Upper lobe of right lung (tissue), 1 donor: ENCODE data around the gene PHF20. TPM values are rescaled to one million over a fixed set of nuclear protein-coding genes. Genes with fewer than 3 reads are reported as not detected.

ENCODE experiments used
- ATAC-seq: fragments of 200-7000 bp; cut with Tn5 transposase; one replicate; pipeline ENCODE4 v1.9.1; 2020; ENCODE audit warnings: mild to moderate bottlenecking, moderate library complexity
- DNase-seq: peaks from one replicate; pipeline ENCODE4 v3.0.0-alpha.2; 2020
- H3K27ac ChIP-seq: fragments of 200-600 bp; one replicate; pipeline ENCODE4 v1.8.0; 2022
- H3K27me3 ChIP-seq: fragments of 200-600 bp; one replicate; pipeline ENCODE4 v1.8.0; 2022; ENCODE audit warnings: mild to moderate bottlenecking
- H3K36me3 ChIP-seq: fragments of 200-600 bp; one replicate; pipeline ENCODE4 v1.8.0; 2022
- H3K4me1 ChIP-seq: fragments of 200-600 bp; one replicate; pipeline ENCODE4 v1.8.0; 2022
- H3K4me3 ChIP-seq: fragments of 200-600 bp; one replicate; pipeline ENCODE4 v1.8.0; 2022; ENCODE audit warnings: mild to moderate bottlenecking
- H3K9me3 ChIP-seq: fragments of 200-600 bp; one replicate; pipeline ENCODE4 v1.8.0; 2022
- CTCF ChIP-seq: fragments of 200-600 bp; IDR thresholded peaks from one replicate; pipeline ENCODE4 v1.8.0; 2022; ENCODE audit warnings: antibody characterized with exemption
- intact Hi-C: fragments of 100-400 bp; cut with DNase I; formaldehyde crosslinking; loops from one replicate; pipeline ENCODE4 v1.11.0; 2022
- total RNA-seq: library from RNA; stranded (reverse); fragmentation: NEBNext Ultra II Directional; extraction: Animal tissue kit (Norgen Biotek cat#: 25700); gene quantifications from one replicate; pipeline ENCODE4 v1.2.1, GENCODE V29; 2021
- donor health status: DM: no; HTN: yes; CAD: no; lungs with severe emphysema.

The PHF20 gene
- total RNA-seq, 1 donor from 2014 or later, result 56.5 TPM

- ATAC-seq (no peak), DNase-seq (no peak)
- Histone ChIP-seq H3K36me3 (no peaks in the 10 kb centered on the region), H3K27ac (no peak overlapping the region), H3K9me3 (no peaks in the 10 kb centered on the region), H3K27me3 (no peaks in the 10 kb centered on the region), H3K4me1 (peaks cover 9% of the 10 kb centered on the region), H3K4me3 (no peak overlapping the region)
- intact Hi-C loops, result no loop called here
- no peak for TF ChIP-seq CTCF
These were observed 17.0 kb downstream of the PHF20 start for GRCh38 chr20:35788796-35789195.

- H3K4me3 ChIP-seq, result no peak overlapping the region
- intact Hi-C loops, result no loop called here
- H3K27me3 ChIP-seq, result no peaks in the 10 kb centered on the region
- no peak overlapping the region for H3K27ac ChIP-seq
- no peaks in the 10 kb centered on the region for H3K9me3 ChIP-seq
- DNase-seq (no peak), ATAC-seq (no peak)
- H3K4me1 ChIP-seq, result peaks cover 9% of the 10 kb centered on the region
- no peak for TF ChIP-seq CTCF
- no peaks in the 10 kb centered on the region for H3K36me3 ChIP-seq
These were observed 19.3 kb downstream of the PHF20 start for GRCh38 chr20:35791097-35791496.

GRCh38 chr20:35791821-35792220, 20.0 kb downstream of the PHF20 start:
- H3K27ac ChIP-seq, result peak overlapping the region; percentile 51
- no peak for TF ChIP-seq CTCF
- H3K9me3 ChIP-seq, result no peaks in the 10 kb centered on the region
- H3K4me3 ChIP-seq, result no peak overlapping the region
- intact Hi-C loops, result no loop called here
- H3K4me1 ChIP-seq, result peaks cover 9% of the 10 kb centered on the region
- DNase-seq (peak; percentile 29), ATAC-seq (peak; percentile 82)
- H3K27me3 ChIP-seq, result no peaks in the 10 kb centered on the region
- H3K36me3 ChIP-seq, result no peaks in the 10 kb centered on the region

GRCh38 chr20:35792740-35793139, 20.9 kb downstream of the PHF20 start:
- H3K4me1 ChIP-seq, result peaks cover 9% of the 10 kb centered on the region
- H3K27me3 ChIP-seq, result no peaks in the 10 kb centered on the region
- H3K36me3 ChIP-seq, result no peaks in the 10 kb centered on the region
- no peak overlapping the region for H3K27ac ChIP-seq
- H3K9me3 ChIP-seq, result no peaks in the 10 kb centered on the region
- H3K4me3 ChIP-seq, result no peak overlapping the region
- intact Hi-C loops, result no loop called here
- no peak for TF ChIP-seq CTCF
- DNase-seq, result peak; percentile 15
- ATAC-seq, result no peak

- Histone ChIP-seq H3K4me1 (peaks cover 9% of the 10 kb centered on the region), H3K36me3 (peaks cover 13% of the 10 kb centered on the region)
- ATAC-seq, result peak; percentile 58
These were observed 24.8 kb downstream of the PHF20 start for GRCh38 chr20:35796571-35796970.

More at GRCh38 chr20:35796571-35796970, 24.8 kb downstream of the PHF20 start:
- no peaks in the 10 kb centered on the region for H3K27me3 ChIP-seq
- H3K27ac ChIP-seq, result peak overlapping the region; percentile 58
- no peak overlapping the region for H3K4me3 ChIP-seq
- H3K9me3 ChIP-seq, result no peaks in the 10 kb centered on the region
- no peak for DNase-seq
- intact Hi-C loops, result no loop called here
- no peak for TF ChIP-seq CTCF
